Endothelial cell (in vitro differentiated cells): Measurements from ENCODE around the gene SLC9A3. TPM values are rescaled to one million over a fixed set of nuclear protein-coding genes. Genes with fewer than 3 reads are reported as not detected.

Source experiments
- DNase-seq: peaks from one replicate; pipeline ENCODE4 v3.0.0; 2021; ENCODE audit warnings: low spot score
- H3K27ac Mint-ChIP-seq: one replicate; pipeline ENCODE4 v1.8.0; 2021; ENCODE audit warnings: mixed read lengths, inconsistent platforms; ENCODE audit not compliant: unreplicated experiment
- H3K27me3 Mint-ChIP-seq: one replicate; pipeline ENCODE4 v1.8.0; 2021; ENCODE audit warnings: mild to moderate bottlenecking, moderate library complexity, mixed read lengths, inconsistent platforms; ENCODE audit not compliant: unreplicated experiment
- H3K36me3 Mint-ChIP-seq: one replicate; pipeline ENCODE4 v1.8.0; 2021; ENCODE audit warnings: mild to moderate bottlenecking, low read depth, mixed read lengths, inconsistent platforms; ENCODE audit not compliant: unreplicated experiment
- H3K4me1 Mint-ChIP-seq: one replicate; pipeline ENCODE4 v1.8.0; 2021; ENCODE audit warnings: mild to moderate bottlenecking, mixed read lengths, inconsistent platforms; ENCODE audit not compliant: unreplicated experiment
- H3K4me3 Mint-ChIP-seq: one replicate; pipeline ENCODE4 v1.8.0; 2021; ENCODE audit warnings: mild to moderate bottlenecking, mixed read lengths, inconsistent platforms; ENCODE audit not compliant: unreplicated experiment
- H3K9me3 Mint-ChIP-seq: one replicate; pipeline ENCODE4 v1.8.0; 2021; ENCODE audit warnings: mixed read lengths, inconsistent platforms; ENCODE audit not compliant: unreplicated experiment
- CTCF ChIP-seq: fragments of 200-600 bp; sonication (generic); IDR thresholded peaks from one replicate; pipeline ENCODE4 v1.5.0; 2021; ENCODE audit warnings: antibody characterized with exemption; ENCODE audit not compliant: unreplicated experiment
- total RNA-seq: library from RNA; stranded (reverse); fragmentation: NEBNext Ultra II Directional; extraction: Animal tissue kit (Norgen Biotek cat#: 25700); gene quantifications from one replicate; pipeline ENCODE4 v1.2.1, GENCODE V29; 2021; ENCODE audit not compliant: unreplicated experiment

Gene SLC9A3
- total RNA-seq, 1 donor from 2014 or later, result 1.1 TPM

- Mint-ChIP-seq H3K4me1 (peaks cover 9% of the 10 kb centered on the region), H3K9me3 (no peaks in the 10 kb centered on the region), H3K4me3 (no peak overlapping the region), H3K27me3 (peaks cover 8% of the 10 kb centered on the region), H3K27ac (no peak overlapping the region), H3K36me3 (peaks cover 9% of the 10 kb centered on the region)
- TF ChIP-seq CTCF, result no peak
- DNase-seq, result no peak
Measured at GRCh38 chr5:431711-432050, 92.6 kb downstream of the SLC9A3 start.

- Mint-ChIP-seq H3K4me3 (no peak overlapping the region), H3K9me3 (no peaks in the 10 kb centered on the region), H3K27ac (no peak overlapping the region), H3K27me3 (peaks cover 11% of the 10 kb centered on the region), H3K36me3 (peaks cover 9% of the 10 kb centered on the region), H3K4me1 (peaks cover 9% of the 10 kb centered on the region)
- TF ChIP-seq CTCF, result peak; percentile 83
- peak; percentile 79 for DNase-seq
Measured at GRCh38 chr5:431001-431710, 93.1 kb downstream of the SLC9A3 start.

DNA sequence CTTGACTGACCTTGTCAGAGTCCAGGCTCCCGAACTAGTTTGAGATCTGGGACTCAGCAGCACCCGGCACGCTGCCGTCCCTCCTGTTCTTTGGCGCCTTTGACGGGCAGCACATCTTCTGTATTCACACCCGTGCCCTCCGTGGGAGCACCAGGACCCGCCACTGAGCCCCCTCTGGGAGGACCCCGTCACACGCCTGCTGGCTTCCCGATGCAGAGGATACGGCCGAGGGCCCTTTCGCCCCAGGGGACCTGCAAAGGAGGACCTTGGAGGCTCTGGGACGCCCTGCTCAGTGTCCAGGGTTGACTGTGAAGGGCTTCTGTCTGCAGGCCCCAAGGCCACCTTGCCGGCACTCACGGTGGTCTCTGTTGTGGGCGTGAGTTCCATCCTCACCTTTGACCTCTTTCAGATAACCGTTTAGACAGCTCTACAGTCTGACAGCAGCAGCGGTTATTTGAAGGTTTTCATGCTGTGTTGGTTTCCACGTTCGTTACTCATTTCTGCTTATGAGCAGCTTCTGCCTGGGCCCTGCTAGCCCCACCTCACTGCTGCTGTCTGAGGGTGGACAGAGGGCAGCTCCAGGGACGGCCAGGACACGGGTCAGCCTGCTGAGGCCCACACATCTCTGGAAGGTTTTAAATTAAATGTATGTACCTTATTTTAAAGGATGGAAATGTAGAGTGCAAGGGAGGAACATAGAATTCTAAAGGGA, 93.9 kb downstream of the SLC9A3 start:
- TF ChIP-seq CTCF, result no peak
- DNase-seq, result no peak
- H3K27me3 Mint-ChIP-seq, result peaks cover 13% of the 10 kb centered on the region
- H3K27ac Mint-ChIP-seq, result peak overlapping the region; percentile 93
- no peaks in the 10 kb centered on the region for H3K9me3 Mint-ChIP-seq
- peak overlapping the region; percentile 32 for H3K4me3 Mint-ChIP-seq
- peaks cover 9% of the 10 kb centered on the region for H3K36me3 Mint-ChIP-seq
- H3K4me1 Mint-ChIP-seq, result peaks cover 9% of the 10 kb centered on the region

DNA sequence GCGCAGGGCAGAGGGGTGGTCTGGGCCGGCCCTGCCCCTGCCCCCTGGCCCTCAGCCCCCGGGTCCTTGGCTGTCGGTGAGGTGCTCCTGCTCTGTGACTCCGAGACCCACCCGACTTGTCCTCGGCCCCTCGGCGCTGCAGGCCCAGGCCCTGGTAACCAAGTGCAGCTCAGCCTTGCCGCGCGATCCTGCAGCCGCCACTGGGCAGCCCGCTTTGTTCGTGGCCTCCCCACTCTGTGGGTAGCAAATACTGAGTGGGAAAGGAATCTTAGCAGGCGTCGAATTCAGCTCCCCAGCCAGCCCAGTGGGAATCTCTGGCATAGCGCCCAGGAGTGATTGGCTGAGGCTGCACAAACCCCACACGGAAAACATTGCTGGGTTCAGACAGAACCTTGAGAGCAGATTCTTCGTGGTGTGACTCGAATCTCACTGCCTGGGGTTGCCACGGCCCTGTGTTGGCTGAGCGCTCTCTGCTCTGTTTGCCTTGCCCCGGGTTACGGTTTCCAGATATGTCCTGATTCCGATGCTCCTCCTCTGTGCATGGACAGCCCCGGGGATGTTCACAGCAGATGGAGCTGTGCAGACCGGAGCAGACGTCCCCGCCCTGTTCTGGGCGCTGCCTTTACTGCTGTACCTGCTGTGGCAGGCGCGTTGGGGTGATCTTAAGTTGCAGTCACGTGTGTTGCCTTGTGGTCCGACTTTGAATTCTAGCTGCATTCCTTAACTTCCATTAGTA, 94.6 kb downstream of the SLC9A3 start:
- Mint-ChIP-seq H3K4me1 (peaks cover 9% of the 10 kb centered on the region), H3K4me3 (peak overlapping the region; percentile 32), H3K27me3 (peaks cover 13% of the 10 kb centered on the region), H3K36me3 (peaks cover 9% of the 10 kb centered on the region), H3K9me3 (no peaks in the 10 kb centered on the region), H3K27ac (peak overlapping the region; percentile 93)
- no peak for DNase-seq
- no peak for TF ChIP-seq CTCF
